Measurements from ENCODE around the gene GPATCH3.
A peak's percentile ranks its signal among the peaks of the same experiment; 100 is the strongest.
"Not testable (repeated sequence)": the region's sequence is repeated elsewhere in the genome, so short reads cannot be mapped to it uniquely, and the experiment has no call there.

Gene GPATCH3, protein sequence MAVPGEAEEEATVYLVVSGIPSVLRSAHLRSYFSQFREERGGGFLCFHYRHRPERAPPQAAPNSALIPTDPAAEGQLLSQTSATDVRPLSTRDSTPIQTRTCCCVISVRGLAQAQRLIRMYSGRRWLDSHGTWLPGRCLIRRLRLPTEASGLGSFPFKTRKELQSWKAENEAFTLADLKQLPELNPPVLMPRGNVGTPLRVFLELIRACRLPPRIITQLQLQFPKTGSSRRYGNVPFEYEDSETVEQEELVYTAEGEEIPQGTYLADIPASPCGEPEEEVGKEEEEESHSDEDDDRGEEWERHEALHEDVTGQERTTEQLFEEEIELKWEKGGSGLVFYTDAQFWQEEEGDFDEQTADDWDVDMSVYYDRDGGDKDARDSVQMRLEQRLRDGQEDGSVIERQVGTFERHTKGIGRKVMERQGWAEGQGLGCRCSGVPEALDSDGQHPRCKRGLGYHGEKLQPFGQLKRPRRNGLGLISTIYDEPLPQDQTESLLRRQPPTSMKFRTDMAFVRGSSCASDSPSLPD

DNA sequence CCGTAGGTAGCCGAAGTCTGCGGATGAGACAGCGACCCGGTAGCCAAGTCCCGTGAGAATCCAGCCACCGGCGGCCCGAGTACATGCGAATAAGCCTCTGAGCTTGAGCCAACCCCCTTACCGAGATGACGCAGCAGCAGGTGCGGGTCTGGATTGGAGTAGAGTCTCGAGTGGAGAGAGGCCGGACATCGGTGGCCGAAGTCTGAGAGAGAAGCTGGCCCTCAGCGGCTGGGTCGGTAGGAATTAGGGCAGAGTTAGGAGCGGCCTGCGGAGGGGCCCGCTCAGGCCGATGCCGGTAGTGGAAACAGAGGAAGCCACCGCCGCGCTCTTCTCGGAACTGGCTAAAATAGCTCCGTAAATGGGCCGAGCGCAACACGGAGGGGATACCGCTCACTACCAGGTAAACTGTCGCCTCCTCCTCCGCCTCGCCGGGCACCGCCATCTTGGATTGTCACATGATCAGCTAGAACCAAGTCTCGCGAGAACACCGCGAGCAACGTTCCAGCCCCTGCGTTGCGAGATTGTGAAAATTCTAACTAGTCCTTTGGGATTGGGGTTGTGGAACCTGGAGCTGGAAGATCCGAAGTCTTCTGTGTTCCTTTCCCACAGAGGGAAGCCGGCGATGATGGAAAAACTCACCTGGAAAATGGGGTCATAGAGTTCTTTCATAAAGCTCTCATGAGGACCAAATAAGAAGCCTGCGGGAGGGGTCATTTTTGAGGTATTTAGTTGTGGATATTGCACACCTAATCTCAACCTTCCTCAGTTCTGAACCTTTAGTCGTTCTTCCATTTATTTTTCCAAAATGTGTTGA lies at the start of gene GPATCH3:
TSS of gene GPATCH3 (minus strand) at position 467 of the 814 bp plus-strand sequence. CDS start at position 442, 25 bp downstream.
- H3K79me2 ChIP-seq (ENCODE audit: insufficient read depth, low read depth) = peaks cover 15% of the 10 kb centered on the region
- TF ChIP-seq, protein P1, sequence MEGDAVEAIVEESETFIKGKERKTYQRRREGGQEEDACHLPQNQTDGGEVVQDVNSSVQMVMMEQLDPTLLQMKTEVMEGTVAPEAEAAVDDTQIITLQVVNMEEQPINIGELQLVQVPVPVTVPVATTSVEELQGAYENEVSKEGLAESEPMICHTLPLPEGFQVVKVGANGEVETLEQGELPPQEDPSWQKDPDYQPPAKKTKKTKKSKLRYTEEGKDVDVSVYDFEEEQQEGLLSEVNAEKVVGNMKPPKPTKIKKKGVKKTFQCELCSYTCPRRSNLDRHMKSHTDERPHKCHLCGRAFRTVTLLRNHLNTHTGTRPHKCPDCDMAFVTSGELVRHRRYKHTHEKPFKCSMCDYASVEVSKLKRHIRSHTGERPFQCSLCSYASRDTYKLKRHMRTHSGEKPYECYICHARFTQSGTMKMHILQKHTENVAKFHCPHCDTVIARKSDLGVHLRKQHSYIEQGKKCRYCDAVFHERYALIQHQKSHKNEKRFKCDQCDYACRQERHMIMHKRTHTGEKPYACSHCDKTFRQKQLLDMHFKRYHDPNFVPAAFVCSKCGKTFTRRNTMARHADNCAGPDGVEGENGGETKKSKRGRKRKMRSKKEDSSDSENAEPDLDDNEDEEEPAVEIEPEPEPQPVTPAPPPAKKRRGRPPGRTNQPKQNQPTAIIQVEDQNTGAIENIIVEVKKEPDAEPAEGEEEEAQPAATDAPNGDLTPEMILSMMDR (conservative IDR thresholded peaks at IDR 0.05; ENCODE audit: low read depth, low read length) = no peak
- no peaks in the 10 kb centered on the region for H4K20me1 ChIP-seq (ENCODE audit: insufficient read depth)
- H3K4me3 ChIP-seq (IDR thresholded peaks at IDR 0.05; ENCODE audit: insufficient read depth, low read depth, low read length) = peak within 1 kb of the TSS; percentile 94
- peaks cover 17% of the 10 kb centered on the region for H3K4me1 ChIP-seq (ENCODE audit: low read depth, poor library complexity, severe bottlenecking)
- peak within 1 kb of the TSS; percentile 75 for H3K4me2 ChIP-seq
- peak within 1 kb of the TSS; percentile 91 for H2AFZ ChIP-seq (ENCODE audit: low read depth)
- peak within 1 kb of the TSS; percentile 85 for H3K9ac ChIP-seq
- H3K36me3 ChIP-seq (ENCODE audit: insufficient read depth) = no peaks in the 10 kb centered on the region
- H3K27ac ChIP-seq = peak within 1 kb of the TSS; percentile 64
- H3K27me3 ChIP-seq (ENCODE audit: insufficient read depth, low read depth) = no peaks in the 10 kb centered on the region

DNA sequence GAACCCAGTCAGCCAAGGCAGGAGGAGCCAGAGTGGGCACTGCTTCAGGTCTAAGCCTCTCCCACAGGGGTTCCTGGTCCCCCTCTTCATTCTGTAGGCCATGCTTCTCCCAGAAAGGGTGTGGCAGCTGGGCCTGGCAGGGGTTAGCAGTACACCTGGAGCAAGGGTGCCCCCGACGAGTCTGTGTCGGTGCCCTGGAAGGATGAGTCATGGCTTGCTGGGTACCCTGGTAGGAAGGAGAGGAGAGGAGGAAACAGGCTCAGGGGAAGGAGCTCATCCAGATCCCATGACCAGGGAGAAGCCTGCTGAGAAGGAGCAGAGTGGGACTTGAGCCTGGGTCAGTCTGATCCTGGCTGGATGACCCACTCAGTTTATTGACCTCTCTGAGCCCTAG lies 49.7 kb upstream of the GPATCH3 start:
- H3K4me3 ChIP-seq (IDR thresholded peaks at IDR 0.05; ENCODE audit: insufficient read depth, low read depth, low read length) = no peak overlapping the region
- H3K9ac ChIP-seq = no peak overlapping the region
- no peaks in the 10 kb centered on the region for H3K79me2 ChIP-seq (ENCODE audit: insufficient read depth, low read depth)
- no peaks in the 10 kb centered on the region for H4K20me1 ChIP-seq (ENCODE audit: insufficient read depth)
- no peaks in the 10 kb centered on the region for H3K36me3 ChIP-seq (ENCODE audit: insufficient read depth)
- H3K4me2 ChIP-seq = no peak overlapping the region
- H3K4me1 ChIP-seq (ENCODE audit: low read depth, poor library complexity, severe bottlenecking) = no peaks in the 10 kb centered on the region
- TF ChIP-seq, protein P1 (conservative IDR thresholded peaks at IDR 0.05; ENCODE audit: low read depth, low read length) = no peak
- H3K27me3 ChIP-seq (ENCODE audit: insufficient read depth, low read depth) = no peaks in the 10 kb centered on the region
- H2AFZ ChIP-seq (ENCODE audit: low read depth) = no peak overlapping the region
- H3K27ac ChIP-seq = no peak overlapping the region

DNA sequence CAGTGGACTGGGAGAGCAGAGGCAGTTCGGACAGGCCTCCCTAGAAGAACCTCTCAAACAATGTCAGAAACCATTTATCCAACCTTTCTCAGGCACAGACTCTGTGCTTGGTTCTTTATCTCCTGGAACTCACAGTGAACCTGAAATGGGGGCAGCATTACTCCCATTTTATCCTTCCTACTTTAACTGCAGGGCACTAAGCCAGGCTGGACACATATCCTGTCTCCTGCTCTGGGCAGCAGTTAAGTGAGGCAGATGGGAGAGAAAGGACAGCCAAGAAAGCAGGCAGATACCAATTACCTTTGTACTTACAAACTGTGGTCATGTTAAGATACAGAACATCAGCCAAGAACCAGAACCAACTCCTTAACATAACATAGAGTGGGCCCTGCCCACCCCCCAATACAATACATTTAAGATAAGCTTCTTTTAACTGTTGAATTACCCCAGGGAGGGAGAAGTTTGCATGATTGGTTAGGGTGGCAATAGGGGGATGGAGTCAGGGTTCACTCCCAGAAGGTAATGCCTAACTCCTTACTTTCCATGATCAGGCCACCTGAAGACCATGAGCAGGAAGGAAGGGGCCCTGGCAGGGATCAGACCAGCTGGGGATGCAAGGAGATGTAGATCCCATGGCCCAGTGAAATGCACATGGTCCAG lies 49.1 kb upstream of the GPATCH3 start:
- no peaks in the 10 kb centered on the region for H3K27me3 ChIP-seq (ENCODE audit: insufficient read depth, low read depth)
- H3K36me3 ChIP-seq (ENCODE audit: insufficient read depth) = no peaks in the 10 kb centered on the region
- no peaks in the 10 kb centered on the region for H3K79me2 ChIP-seq (ENCODE audit: insufficient read depth, low read depth)
- TF ChIP-seq, protein P1 (conservative IDR thresholded peaks at IDR 0.05; ENCODE audit: low read depth, low read length) = no peak
- no peak overlapping the region for H3K4me3 ChIP-seq (IDR thresholded peaks at IDR 0.05; ENCODE audit: insufficient read depth, low read depth, low read length)
- H3K9ac ChIP-seq = no peak overlapping the region
- H4K20me1 ChIP-seq (ENCODE audit: insufficient read depth) = no peaks in the 10 kb centered on the region
- no peak overlapping the region for H2AFZ ChIP-seq (ENCODE audit: low read depth)
- no peaks in the 10 kb centered on the region for H3K4me1 ChIP-seq (ENCODE audit: low read depth, poor library complexity, severe bottlenecking)
- H3K27ac ChIP-seq = no peak overlapping the region
- no peak overlapping the region for H3K4me2 ChIP-seq

DNA sequence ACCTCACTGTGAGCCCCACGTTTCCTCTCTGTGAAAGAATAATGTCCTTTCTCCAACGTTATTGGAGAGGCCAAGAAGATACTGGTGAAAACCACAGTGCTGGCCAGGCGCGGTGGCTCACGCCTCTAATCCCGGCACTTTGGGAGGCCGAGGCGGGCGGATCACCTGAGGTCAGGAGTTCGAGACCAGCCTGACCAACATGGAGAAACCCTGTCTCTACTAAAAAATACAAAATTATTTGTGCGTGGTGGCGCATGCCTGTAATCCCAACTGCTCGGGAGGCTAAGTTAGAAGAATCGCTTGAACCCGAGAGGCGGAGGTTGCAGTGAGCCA lies 48.4 kb upstream of the GPATCH3 start:
- not testable (repeated sequence) for H2AFZ ChIP-seq (ENCODE audit: low read depth); H3K27ac ChIP-seq; H3K36me3 ChIP-seq (ENCODE audit: insufficient read depth); H3K4me1 ChIP-seq (ENCODE audit: low read depth, poor library complexity, severe bottlenecking); H4K20me1 ChIP-seq (ENCODE audit: insufficient read depth); H3K4me2 ChIP-seq; H3K9ac ChIP-seq; H3K79me2 ChIP-seq (ENCODE audit: insufficient read depth, low read depth); H3K27me3 ChIP-seq (ENCODE audit: insufficient read depth, low read depth); H3K4me3 ChIP-seq (IDR thresholded peaks at IDR 0.05; ENCODE audit: insufficient read depth, low read depth, low read length)

Measured in KMS-11 (cell line).